ENCODE measurements around the gene CTXN1. TPM values are rescaled to one million over a fixed set of nuclear protein-coding genes. Genes with fewer than 3 reads are reported as not detected.

Gene CTXN1
- total RNA-seq, 1 experiment from 2014 or later = 16.2 TPM

GRCh38 chr19:7912144-7912696 is 13.7 kb downstream of the CTXN1 start:
- peaks cover 47% of the 10 kb centered on the region for H3K36me3 ChIP-seq
- DNase-seq = no peak
- H3K27me3 ChIP-seq = peaks cover 26% of the 10 kb centered on the region
- H3K9me3 ChIP-seq = no peaks in the 10 kb centered on the region
- no peak overlapping the region for H3K4me3 ChIP-seq

DNA sequence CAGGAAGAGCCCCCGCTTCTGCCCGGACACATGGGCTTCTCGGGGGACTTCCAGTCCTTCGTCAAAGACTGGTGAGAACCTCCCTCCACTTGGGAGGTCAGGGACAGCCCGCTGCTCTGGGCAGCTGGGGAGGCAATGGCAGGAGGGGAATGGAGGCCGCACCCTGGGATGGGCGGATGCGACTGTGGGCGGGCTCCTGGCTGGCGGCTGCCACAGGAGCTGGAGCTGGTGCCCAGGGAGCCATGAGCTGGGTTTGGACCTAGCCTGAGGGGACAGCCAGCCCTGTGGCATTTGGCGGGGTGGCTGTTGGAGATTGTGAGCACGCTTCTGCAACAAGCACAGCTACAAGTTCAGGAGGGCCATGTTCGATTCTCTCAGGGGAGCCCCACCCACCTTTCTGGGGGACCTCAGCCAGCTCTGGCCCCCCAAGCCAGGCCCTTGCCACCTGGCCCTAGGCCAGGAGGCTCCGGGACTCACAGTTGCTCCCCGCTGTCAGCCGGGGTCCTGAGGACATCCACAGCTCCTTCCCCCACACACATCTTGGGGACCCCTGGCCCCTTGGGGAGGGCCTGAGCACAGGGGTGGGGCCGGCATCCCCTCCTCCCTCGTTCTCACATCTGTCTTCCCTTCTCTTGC is 14.3 kb downstream of the CTXN1 start:
- Histone ChIP-seq H3K4me3 (no peak overlapping the region), H3K36me3 (peaks cover 51% of the 10 kb centered on the region), H3K27me3 (peaks cover 22% of the 10 kb centered on the region), H3K9me3 (no peaks in the 10 kb centered on the region)
- DNase-seq = no peak

DNA sequence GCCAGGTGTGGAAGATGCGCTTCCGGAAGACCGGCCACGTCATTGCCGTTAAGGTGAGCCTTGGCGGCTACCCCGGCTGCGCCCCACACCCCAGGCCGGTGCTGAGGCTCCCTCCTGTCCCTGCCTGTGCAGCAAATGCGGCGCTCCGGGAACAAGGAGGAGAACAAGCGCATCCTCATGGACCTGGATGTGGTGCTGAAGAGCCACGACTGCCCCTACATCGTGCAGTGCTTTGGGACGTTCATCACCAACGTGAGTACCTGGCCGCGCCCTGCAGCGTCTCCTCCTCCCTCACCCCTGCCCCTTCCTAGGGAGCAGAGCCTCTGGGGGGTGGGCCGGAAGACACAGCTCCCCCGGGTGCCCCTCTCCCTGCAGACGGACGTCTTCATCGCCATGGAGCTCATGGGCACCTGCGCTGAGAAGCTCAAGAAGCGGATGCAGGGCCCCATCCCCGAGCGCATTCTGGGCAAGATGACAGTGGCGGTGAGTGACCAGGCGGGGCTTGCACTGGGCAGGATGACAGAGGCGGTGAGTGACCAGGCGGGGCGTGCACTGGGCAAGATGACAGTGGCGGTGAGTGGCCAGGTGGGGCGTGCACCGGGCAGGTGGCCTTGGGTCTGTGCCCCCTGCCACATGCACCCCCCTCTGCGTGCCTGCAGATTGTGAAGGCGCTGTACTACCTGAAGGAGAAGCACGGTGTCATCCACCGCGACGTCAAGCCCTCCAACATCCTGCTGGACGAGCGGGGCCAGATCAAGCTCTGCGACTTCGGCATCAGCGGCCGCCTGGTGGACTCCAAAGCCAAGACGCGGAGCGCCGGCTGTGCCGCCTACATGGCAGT is 15.4 kb downstream of the CTXN1 start:
- Histone ChIP-seq H3K36me3 (peaks cover 62% of the 10 kb centered on the region), H3K27me3 (peaks cover 11% of the 10 kb centered on the region), H3K9me3 (no peaks in the 10 kb centered on the region), H3K4me3 (no peak overlapping the region)
- no peak for DNase-seq

DNA sequence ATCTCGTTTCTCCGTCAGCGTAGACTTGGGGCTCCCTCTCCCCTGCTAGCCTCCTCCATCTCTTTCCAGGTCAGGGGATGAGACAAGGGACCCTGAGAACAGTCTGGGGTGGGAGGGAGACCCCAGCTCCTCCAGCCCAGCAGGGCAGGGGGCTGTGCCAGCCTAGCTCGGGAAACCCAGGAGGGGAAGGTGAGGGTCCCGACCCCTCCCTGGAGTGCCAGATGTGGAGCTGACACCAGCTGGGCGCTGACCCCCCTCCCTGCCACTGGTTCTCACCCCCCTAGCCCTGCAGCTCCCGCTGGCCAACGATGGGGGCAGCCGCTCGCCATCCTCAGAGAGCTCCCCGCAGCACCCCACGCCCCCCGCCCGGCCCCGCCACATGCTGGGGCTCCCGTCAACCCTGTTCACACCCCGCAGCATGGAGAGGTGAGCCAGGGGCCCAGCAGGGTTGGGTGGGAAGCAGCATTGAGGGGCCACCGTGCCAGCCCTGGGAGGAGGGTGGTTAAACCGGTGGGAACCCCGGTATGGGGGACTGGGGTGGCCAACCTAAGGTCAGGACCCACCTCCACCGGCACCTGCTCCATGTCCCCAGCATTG is 16.4 kb downstream of the CTXN1 start:
- Histone ChIP-seq H3K36me3 (peaks cover 72% of the 10 kb centered on the region), H3K27me3 (peaks cover 1% of the 10 kb centered on the region; the same call in 1 of the 2 replicates), H3K9me3 (no peaks in the 10 kb centered on the region), H3K4me3 (no peak overlapping the region)
- DNase-seq = no peak

- no peak for DNase-seq
- peaks cover 77% of the 10 kb centered on the region for H3K36me3 ChIP-seq
Observed at GRCh38 chr19:7908742-7909461, 17.0 kb downstream of the CTXN1 start.

GRCh38 chr19:7908078-7908699 is 17.7 kb downstream of the CTXN1 start:
- Histone ChIP-seq H3K27me3 (no peaks in the 10 kb centered on the region), H3K4me3 (no peak overlapping the region), H3K36me3 (peaks cover 77% of the 10 kb centered on the region), H3K9me3 (no peaks in the 10 kb centered on the region)
- DNase-seq = no peak

More at GRCh38 chr19:7908742-7909461, 17.0 kb downstream of the CTXN1 start:
- Histone ChIP-seq H3K9me3 (no peaks in the 10 kb centered on the region), H3K27me3 (no peaks in the 10 kb centered on the region), H3K4me3 (no peak overlapping the region)

DNA sequence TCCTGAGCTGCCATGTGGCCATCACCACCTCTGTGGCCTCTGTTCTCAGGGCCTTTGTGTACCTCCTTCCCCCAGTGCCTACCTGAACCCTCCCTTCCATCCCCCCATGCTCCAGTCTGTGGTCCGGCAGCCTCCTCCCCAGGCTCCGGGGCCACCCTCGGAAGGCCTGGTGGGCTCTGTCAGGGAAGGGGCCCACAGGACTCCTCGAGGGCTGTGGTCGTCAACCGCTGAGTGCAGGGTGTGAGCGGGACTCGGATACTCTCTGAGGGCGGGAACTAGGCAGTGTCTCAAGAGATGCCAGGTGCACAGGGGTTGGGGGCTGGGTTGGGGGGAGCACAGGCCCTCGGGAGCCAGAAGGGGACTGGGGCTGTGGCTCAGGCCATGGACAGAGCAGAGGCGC is 18.4 kb downstream of the CTXN1 start:
- peaks cover 76% of the 10 kb centered on the region for H3K36me3 ChIP-seq
- no peak overlapping the region for H3K4me3 ChIP-seq
- no peaks in the 10 kb centered on the region for H3K27me3 ChIP-seq
- DNase-seq = no peak
- no peaks in the 10 kb centered on the region for H3K9me3 ChIP-seq

- Histone ChIP-seq H3K9me3 (no peaks in the 10 kb centered on the region), H3K36me3 (peaks cover 77% of the 10 kb centered on the region), H3K27me3 (no peaks in the 10 kb centered on the region)
Observed at GRCh38 chr19:7907122-7907521, 18.8 kb downstream of the CTXN1 start.

GRCh38 chr19:7905859-7906258 is 20.1 kb downstream of the CTXN1 start:
- Histone ChIP-seq H3K27me3 (no peaks in the 10 kb centered on the region), H3K9me3 (no peaks in the 10 kb centered on the region), H3K36me3 (peaks cover 74% of the 10 kb centered on the region), H3K4me3 (no peak overlapping the region)
- no peak for DNase-seq

More at GRCh38 chr19:7907122-7907521, 18.8 kb downstream of the CTXN1 start:
- H3K4me3 ChIP-seq = no peak overlapping the region
- DNase-seq = no peak

DNA sequence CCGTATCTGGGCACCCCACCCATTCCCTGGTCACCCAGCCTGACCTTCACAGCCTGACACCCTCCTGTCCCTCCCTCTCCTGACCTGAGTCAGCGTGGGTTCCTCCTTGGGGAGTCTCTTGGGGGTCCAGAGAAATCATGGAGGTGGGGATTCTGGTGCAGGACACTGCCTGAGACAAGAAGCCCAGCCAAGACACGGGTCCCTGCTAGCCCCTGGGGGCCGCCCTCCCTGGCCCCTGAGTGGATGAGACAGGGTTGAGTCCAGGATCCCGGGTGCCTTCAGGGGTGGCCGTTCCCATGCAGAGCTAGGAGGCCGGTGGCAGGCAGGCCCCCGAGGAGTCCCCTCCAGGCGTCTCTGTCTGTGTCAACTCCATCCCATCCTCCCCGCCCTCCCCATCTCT is 20.7 kb downstream of the CTXN1 start:
- no peaks in the 10 kb centered on the region for H3K9me3 ChIP-seq
- peaks cover 68% of the 10 kb centered on the region for H3K36me3 ChIP-seq
- H3K27me3 ChIP-seq = no peaks in the 10 kb centered on the region
- H3K4me3 ChIP-seq = peak overlapping the region; percentile 99
- no peak for DNase-seq

- Histone ChIP-seq H3K36me3 (peaks cover 68% of the 10 kb centered on the region), H3K4me3 (peak overlapping the region; percentile 99), H3K9me3 (no peaks in the 10 kb centered on the region), H3K27me3 (no peaks in the 10 kb centered on the region)
- peak; percentile 47 for DNase-seq
Observed at GRCh38 chr19:7904074-7905020, 21.6 kb downstream of the CTXN1 start.

- no peaks in the 10 kb centered on the region for H3K27me3 ChIP-seq
- no peaks in the 10 kb centered on the region for H3K9me3 ChIP-seq
- H3K4me3 ChIP-seq = peak within 1 kb of the TSS; percentile 99
- H3K36me3 ChIP-seq = peaks cover 70% of the 10 kb centered on the region
- peak; percentile 100 for DNase-seq
Observed at GRCh38 chr19:7903244-7904073, 22.5 kb downstream of the CTXN1 start, which contains the start of gene MAP2K7. Gene MAP2K7, plus strand, starts transcription at chr19:7903877. Its CDS starts 68 bp downstream, at chr19:7903945.

DNA sequence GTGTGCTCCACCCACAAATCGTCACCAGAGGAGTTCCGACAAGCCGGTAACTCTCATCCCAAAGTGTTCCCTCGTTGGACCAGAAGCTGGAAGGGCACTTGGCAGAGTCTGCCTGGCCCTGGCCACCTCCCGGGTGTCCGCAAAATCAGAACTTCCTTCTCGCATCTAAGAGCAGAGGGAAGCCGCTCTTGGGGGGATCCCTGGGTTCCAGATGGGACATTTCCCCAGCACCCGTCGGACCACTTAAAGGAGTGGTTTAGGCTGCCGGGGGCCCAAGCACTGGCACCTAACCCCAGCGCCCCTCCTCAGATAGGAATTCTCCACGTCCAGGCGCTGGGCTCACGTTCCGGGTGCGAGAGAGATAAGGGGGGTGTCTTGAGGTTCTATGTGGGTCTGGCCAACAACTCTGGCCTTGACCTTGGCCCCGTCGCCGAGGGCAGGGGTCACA is 23.1 kb downstream of the CTXN1 start:
- Histone ChIP-seq H3K4me3 (peak overlapping the region; percentile 83), H3K9me3 (no peaks in the 10 kb centered on the region), H3K27me3 (no peaks in the 10 kb centered on the region), H3K36me3 (peaks cover 69% of the 10 kb centered on the region)
- no peak for DNase-seq

DNA sequence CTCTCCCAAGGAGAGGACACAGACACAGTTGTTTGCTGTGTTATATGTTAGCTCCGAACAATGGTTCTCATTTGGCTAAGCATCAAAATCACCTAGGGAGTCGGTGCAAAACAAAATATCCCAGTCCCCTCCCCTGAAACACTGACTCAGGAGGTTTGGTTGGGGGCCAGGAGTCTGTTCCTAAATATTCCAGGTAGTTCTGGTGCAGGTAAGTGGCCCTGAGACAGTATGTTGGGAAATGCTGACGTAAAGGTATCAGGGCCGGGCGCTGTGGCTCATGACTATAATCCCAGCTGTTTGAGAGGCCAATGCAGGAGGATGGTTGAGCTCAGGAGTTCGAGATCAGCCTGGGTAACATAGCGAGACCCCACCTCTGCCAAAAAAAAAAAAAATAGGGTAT is 24.6 kb downstream of the CTXN1 start:
- H3K27me3 ChIP-seq = no peaks in the 10 kb centered on the region
- DNase-seq = no peak

More for the DNA sequence above, 24.6 kb downstream of the CTXN1 start:
- Histone ChIP-seq H3K4me3 (no peak overlapping the region), H3K36me3 (peaks cover 58% of the 10 kb centered on the region), H3K9me3 (no peaks in the 10 kb centered on the region)
